ENCODE data around the gene TEX54.
"Not testable (repeated sequence)": the region's sequence is repeated elsewhere in the genome, so short reads cannot be mapped to it uniquely, and the experiment has no call there.

Gene TEX54

DNA sequence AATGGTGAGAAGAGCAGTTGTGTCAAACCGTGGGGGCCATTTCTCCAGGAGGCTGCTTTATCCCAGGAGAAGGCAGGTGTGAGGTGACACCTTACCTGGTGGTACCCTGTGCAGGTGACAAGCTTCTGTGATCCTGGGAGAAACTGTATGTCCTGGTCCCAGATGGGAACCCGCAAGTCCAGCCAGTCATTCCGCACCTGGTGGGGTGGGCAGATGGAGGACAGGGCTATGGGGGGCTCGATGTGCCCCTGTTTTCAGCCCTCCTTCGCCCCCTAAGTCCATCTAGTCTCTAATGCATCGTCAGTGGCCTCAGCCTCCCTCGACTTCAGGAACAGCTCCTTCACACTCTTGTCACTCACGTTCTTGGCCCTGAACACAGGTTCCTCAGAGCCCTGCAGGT is 2.7 kb upstream of the TEX54 start:
- H3K27ac ChIP-seq = no peak overlapping the region
- no peak for DNase-seq (ENCODE audit: low spot score)
- H3K4me3 ChIP-seq = no peak overlapping the region
- TF ChIP-seq, protein P1, sequence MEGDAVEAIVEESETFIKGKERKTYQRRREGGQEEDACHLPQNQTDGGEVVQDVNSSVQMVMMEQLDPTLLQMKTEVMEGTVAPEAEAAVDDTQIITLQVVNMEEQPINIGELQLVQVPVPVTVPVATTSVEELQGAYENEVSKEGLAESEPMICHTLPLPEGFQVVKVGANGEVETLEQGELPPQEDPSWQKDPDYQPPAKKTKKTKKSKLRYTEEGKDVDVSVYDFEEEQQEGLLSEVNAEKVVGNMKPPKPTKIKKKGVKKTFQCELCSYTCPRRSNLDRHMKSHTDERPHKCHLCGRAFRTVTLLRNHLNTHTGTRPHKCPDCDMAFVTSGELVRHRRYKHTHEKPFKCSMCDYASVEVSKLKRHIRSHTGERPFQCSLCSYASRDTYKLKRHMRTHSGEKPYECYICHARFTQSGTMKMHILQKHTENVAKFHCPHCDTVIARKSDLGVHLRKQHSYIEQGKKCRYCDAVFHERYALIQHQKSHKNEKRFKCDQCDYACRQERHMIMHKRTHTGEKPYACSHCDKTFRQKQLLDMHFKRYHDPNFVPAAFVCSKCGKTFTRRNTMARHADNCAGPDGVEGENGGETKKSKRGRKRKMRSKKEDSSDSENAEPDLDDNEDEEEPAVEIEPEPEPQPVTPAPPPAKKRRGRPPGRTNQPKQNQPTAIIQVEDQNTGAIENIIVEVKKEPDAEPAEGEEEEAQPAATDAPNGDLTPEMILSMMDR (IDR thresholded peaks at IDR 0.05) = no peak

GRCh38 chr11:62831520-62832335 is 913 bp downstream of the TEX54 start, which contains the start of gene STX5:
Gene STX5 (minus strand): TSS chr11:62832051. CDS start chr11:62831243, 808 bp downstream.
- peak within 1 kb of the TSS; percentile 82 to 96 for H3K27ac ChIP-seq
- DNase-seq (ENCODE audit: low spot score) = peak; percentile 99
- TF ChIP-seq, protein P1 (IDR thresholded peaks at IDR 0.05) = no peak
- peak within 1 kb of the TSS; percentile 89 for H3K4me3 ChIP-seq

- TF ChIP-seq, protein P1 (IDR thresholded peaks at IDR 0.05) = no peak
- peak; percentile 79 for DNase-seq (ENCODE audit: low spot score)
Measured at GRCh38 chr11:62830904-62831519, 1.6 kb downstream of the TEX54 start.

GRCh38 chr11:62828130-62828529 is 4.5 kb downstream of the TEX54 start:
- not testable (repeated sequence) for H3K4me3 ChIP-seq; DNase-seq (ENCODE audit: low spot score); H3K27ac ChIP-seq

More at GRCh38 chr11:62830904-62831519, 1.6 kb downstream of the TEX54 start:
- H3K27ac ChIP-seq = peak overlapping the region; percentile 82 to 96
- H3K4me3 ChIP-seq = peak overlapping the region; percentile 89

DNA sequence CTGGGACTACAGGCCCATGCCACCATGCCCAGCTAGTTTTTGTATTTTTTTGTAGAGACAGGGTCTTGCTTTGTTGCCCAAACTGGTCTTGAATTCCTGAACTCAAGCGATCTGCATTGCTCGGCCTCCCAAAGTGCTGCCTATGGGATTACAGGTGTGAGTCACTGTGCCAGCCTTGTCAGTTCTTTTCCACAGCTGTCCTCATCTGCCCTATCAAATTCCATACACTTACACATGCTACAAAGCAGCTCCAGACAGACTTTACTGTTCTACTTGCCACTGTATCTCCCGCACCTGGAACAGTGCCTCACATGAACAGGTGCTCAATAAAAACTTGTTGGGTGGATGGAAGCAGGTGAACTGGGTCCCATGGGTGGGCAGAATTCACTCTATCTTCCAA is 9.0 kb downstream of the TEX54 start:
- Histone ChIP-seq H3K4me3 (no peak overlapping the region), H3K27ac (no peak overlapping the region)
- no peak for DNase-seq (ENCODE audit: low spot score)
- TF ChIP-seq, protein P1 (IDR thresholded peaks at IDR 0.05) = no peak

GRCh38 chr11:62817129-62817528 is 15.5 kb downstream of the TEX54 start:
- H3K27ac ChIP-seq = peak overlapping the region in 1 of 2 donors; percentile 21
- TF ChIP-seq, protein P1 (IDR thresholded peaks at IDR 0.05) = no peak
- no peak for DNase-seq (ENCODE audit: low spot score)
- H3K4me3 ChIP-seq = no peak overlapping the region

GRCh38 chr11:62816557-62816956 is 16.1 kb downstream of the TEX54 start:
- Histone ChIP-seq H3K4me3 (no peak overlapping the region), H3K27ac (peak overlapping the region in 1 of 2 donors; percentile 21)
- TF ChIP-seq, protein P1 (IDR thresholded peaks at IDR 0.05) = no peak
- no peak for DNase-seq (ENCODE audit: low spot score)

Data from coronary artery (tissue), 2 donors.